Measurements from ENCODE around the gene TMEM150B.

The TMEM150B gene

DNA sequence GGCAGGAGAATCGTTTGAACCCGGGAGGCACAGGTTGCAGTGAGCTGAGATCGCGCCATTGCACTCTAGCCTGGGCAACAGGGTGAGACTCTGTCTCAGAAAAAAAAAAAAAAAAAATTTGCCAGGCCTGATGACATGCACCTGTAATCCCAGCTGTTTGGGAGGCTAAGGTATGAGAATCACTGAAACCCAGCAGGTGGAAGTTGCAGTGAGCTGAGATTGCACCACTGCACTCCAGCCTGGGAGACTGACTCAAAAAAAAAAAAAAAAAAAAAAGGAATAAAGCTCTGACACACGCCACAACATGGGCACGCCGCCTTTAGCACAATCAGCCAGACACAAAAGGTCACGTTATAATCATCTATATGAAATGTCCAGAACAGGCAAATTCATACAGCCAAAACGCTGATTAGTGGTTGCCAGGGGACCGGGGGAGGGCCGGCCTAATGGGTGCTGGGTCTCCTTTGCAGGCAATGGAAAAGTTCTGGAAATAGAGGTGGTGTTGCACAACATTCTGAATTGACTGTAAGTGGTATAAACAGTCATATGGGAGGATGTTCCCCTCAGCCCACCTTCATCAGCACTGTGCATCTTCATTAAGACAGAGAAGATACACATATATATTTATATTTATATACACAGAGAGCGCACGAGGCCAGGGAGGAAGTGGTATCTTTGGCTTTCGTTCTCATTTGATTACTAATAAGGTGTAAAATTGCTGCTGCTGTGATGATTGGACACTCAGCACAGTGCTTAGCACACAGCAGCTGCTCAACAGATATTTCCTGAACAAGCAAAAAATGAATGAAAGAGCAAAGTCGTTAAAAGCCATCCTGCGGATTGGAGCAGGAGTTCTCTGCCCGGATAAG lies 49.1 kb downstream of the TMEM150B start:
- DNase-seq, result no peak

DNA sequence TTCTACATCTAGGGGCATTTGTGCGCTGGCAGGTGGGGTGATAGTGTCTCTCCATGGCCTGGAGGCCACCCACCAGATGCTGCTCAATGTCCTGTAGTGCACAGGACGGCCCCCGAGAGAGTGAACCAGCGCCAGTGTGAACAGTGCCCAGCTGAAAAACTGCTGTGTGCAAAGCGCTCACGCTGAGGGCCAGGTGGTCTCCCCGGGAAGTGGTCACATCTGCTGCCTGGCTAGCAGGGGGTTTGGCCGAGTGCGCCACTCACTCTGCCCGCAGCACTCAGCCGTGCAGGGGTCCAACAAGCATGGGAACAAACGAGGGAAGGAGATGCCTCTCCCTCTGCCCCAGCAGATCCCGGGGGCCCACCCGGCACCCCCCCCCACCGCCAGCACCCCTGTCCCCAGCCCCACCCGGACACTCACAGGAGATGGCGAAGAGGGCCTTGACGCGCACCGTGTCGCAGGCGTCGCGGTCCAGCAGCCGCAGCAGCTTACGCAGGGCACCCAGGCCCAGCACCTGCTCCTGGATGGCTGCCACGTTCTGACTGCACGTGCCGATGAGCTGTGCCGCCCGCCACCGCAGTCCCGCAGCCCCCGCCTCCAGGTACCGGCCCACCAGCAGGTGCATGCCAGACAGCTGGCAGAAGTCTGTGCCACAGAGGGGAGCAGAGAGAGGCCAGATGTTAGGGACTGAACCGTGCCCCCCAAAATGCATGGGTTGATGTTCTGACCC lies 51.0 kb downstream of the TMEM150B start:
- no peak for DNase-seq

DNA sequence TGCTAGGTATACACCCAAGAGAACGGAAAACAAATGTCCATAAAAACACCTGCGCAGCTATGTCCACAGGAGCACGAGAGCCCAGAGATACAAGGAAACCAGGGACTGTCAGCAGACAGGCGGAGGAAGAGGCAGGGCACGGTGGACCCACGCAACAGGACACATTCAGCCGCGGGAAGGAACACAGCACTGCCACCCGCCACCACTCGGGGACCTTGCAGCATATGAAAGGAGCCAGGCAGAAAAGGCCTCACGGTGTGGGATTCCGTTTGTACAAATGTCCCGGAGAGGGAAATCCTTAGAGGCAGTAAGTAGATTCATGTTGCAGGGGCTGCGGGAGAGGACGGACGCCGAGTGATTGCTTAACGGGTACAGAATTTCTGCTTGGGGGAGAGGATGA lies 53.0 kb downstream of the TMEM150B start:
- no peak for DNase-seq

DNA sequence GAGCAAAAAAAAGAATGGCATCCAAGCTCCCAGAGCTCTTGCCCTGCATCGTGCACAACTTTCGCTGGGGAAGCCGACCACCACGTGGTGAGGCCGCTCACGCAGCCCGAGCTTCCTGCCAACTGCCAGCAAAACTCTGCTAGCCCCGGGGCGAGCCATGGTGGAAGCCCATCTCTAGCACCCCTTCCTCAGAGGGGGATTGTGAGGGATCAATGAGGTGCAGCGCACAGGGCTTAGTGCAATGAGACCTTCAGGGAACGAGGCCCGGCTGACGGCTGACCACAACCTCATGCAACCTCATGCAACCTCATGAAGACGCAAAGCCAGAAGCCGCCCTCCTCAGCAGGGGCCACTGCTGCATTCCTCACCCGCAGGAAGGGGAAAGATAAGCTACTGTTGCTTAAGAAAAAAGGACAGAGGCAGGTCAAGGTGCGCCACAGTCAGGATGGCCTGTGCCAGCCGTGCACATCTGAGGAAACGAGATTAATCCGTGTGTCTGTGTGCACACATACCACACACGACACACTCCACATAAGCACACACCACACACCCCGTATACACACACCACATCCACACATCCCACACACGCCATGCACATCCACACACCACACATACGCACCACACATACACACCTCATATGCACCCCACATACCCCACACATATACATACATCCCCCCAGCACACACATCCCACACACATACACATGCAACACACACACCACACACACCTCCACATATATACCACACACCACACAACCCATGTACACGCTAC lies 54.8 kb downstream of the TMEM150B start:
- no peak for DNase-seq

DNA sequence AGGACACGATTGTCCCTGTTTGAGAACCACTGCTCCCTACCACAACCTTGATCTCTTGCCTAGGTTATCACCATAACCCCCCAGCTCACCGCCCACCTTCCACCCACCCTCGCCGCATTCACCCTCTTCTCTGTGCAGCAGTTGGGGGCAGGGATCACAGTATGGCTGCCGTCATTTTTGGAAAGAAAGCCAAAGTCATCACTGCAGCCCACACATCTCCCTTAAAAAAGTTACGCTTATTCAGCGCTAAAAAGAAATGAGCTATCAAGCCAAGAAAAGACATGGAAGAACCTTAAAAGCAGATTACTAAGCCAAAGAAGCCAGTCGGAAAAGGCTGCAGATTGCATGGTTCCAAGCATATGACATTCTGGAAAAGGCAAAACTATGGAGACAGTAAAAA lies 55.8 kb downstream of the TMEM150B start:
- DNase-seq, result no peak

DNA sequence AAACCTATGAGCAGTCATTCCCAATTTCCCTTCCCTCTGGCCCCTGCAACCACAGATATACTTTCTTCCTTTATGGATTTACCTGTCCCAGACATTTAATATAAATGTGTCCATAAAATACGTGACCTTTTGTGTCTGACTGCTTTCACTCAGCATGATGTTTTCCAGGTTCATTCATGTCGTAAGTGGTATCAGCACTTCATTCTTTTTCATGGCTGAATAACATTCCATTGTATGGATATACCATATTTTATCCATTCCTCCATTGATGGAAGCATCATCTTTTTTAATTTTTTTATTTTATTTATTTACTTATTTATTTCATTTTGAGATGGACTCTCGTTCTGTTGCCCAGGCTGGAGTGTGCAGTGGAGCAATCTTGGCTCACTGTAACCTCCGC lies 58.3 kb downstream of the TMEM150B start:
- no peak for DNase-seq

DNA sequence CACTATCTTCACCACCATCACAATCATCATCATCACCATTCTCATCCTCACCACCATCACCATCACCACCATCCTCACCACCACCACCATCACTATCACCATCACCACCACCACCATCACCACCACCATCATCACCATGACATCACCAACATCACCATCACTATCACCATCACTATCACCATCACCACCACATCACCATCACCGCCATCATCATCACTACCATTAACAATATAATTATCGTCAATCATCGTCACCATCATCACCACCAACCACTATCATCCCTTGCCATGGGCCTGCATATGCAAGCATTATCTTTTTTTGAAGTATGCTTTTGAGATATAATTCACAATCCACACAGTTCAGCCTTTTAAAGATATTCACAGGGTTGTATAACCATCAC lies 58.7 kb downstream of the TMEM150B start:
- DNase-seq, result no peak

DNA sequence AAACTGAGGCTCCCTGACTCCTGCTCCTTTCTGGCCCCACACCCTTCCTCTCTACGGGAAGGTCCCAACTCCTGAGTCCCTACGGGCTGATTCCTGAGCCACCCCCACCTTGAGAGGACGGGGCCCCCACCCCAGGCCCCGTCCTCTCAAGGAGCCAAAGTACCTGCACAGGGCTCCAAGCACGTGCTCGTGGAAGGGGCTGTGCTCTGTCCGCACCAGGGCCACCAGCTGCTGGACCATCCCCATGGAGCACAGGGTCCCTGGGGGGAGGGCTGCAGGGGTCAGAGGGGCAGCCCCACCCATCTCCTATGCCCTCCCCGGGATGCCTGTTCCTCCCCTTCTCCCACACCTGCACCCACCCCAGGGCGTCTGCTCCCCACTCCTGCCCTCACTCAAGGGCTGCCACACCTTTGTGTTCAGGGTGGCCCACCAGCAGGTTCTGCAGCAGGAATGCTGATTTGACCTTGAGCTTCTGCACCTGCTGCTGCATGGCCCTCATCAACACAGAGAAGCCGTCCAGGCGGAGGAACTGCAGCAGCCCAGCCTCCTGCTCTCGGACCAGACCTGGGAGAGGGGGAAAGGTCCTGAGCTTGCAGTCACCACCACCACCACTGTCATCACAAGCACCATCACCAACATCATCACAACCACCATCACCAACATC lies 59.3 kb downstream of the TMEM150B start:
- no peak for DNase-seq

DNA sequence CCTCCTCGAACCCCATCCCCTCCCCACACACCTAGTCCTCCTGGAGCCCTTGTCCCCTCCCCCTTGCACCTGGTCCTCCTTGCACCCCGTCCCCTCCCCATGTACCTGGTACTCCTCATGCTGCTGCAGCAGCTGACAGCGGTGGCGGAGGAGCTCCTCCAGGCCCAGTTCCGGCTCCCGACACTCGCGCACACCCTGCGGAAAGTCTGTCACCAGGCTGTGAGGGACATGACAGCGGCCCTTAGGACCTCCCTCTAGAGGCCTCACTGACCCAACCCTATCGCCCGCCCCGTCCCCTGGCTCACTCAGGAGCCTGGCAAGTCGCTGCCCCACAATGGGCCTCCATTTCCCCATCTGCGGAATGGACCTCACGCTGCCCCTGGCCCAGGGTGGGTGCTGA lies 60.0 kb downstream of the TMEM150B start:
- DNase-seq, result no peak

DNA sequence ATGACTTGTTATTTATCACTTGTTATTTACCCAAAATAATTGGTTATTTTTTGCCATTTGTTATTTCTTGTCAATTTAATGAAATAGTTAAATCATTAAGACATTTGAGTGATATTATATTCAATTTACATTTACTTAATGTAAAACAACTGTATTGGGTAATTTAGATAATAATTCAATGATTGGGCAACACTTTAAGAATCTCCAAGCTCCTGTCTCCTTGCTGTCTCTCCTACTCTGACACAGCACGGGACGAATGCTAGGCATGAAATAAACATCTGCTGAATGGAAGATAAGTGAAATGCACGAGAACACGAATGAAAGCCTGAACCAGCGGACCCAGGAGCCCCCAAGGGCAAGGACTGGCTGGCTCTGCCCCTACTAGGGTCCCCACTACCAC lies 60.6 kb downstream of the TMEM150B start:
- DNase-seq, result no peak
